T follicular helper cell (primary cell): Measurements from ENCODE around the gene GALNT7.
"Not testable (repeated sequence)": the region's sequence is repeated elsewhere in the genome, so short reads cannot be mapped to it uniquely, and the experiment has no call there.

Experiments used
- DNase-seq: peaks from one replicate; pipeline ENCODE4 v3.0.0-alpha.2; 2020; ENCODE audit warnings: low read depth

GALNT7 gene

GRCh38 chr4:173199553-173199952 is 30.9 kb downstream of the GALNT7 start:
- DNase-seq = no peak

- DNase-seq = no peak
Measured at GRCh38 chr4:173200103-173200884, 31.7 kb downstream of the GALNT7 start.

GRCh38 chr4:173202395-173202794 is 33.8 kb downstream of the GALNT7 start:
- DNase-seq = no peak

- DNase-seq = no peak
Measured at GRCh38 chr4:173205656-173206055, 37.0 kb downstream of the GALNT7 start.

- DNase-seq = no peak
Measured at GRCh38 chr4:173208420-173208819, 39.8 kb downstream of the GALNT7 start.

GRCh38 chr4:173211222-173211621 is 42.6 kb downstream of the GALNT7 start:
- DNase-seq = no peak

- DNase-seq = no peak
Measured at GRCh38 chr4:173211838-173212237, 43.2 kb downstream of the GALNT7 start.

- no peak for DNase-seq
Measured at GRCh38 chr4:173212379-173212778, 43.8 kb downstream of the GALNT7 start.

GRCh38 chr4:173213296-173213695 is 44.7 kb downstream of the GALNT7 start:
- DNase-seq = no peak

- no peak for DNase-seq
Measured at GRCh38 chr4:173214231-173214630, 45.6 kb downstream of the GALNT7 start.

- DNase-seq = no peak
Measured at GRCh38 chr4:173214661-173215060, 46.0 kb downstream of the GALNT7 start.

GRCh38 chr4:173217075-173217474 is 48.5 kb downstream of the GALNT7 start:
- DNase-seq = no peak

- no peak for DNase-seq
Measured at GRCh38 chr4:173217727-173218126, 49.1 kb downstream of the GALNT7 start.

- no peak for DNase-seq
Measured at GRCh38 chr4:173218411-173219125, 50.0 kb downstream of the GALNT7 start.

GRCh38 chr4:173219126-173219437 is 50.5 kb downstream of the GALNT7 start:
- DNase-seq = not testable (repeated sequence)

- DNase-seq = no peak
Measured at GRCh38 chr4:173223743-173224142, 55.1 kb downstream of the GALNT7 start.

- no peak for DNase-seq
Measured at GRCh38 chr4:173226401-173226888, 57.8 kb downstream of the GALNT7 start.

GRCh38 chr4:173227756-173228155 is 59.1 kb downstream of the GALNT7 start:
- DNase-seq = no peak

- DNase-seq = no peak
Measured at GRCh38 chr4:173230062-173230461, 61.5 kb downstream of the GALNT7 start.

GRCh38 chr4:173231916-173232315 is 63.3 kb downstream of the GALNT7 start:
- no peak for DNase-seq

- no peak for DNase-seq
Measured at GRCh38 chr4:173233857-173234256, 65.2 kb downstream of the GALNT7 start.

GRCh38 chr4:173235050-173235449 is 66.4 kb downstream of the GALNT7 start:
- DNase-seq = no peak

GRCh38 chr4:173236301-173236700 is 67.7 kb downstream of the GALNT7 start:
- DNase-seq = no peak
